CD14-positive monocyte (primary cell): Measurements from ENCODE around the gene RPS6KA2. TPM values are rescaled to one million over a fixed set of nuclear protein-coding genes. Genes with fewer than 3 reads are reported as not detected.

ENCODE experiments used
- DNase-seq, 3 donors: peaks; one replicate each; pipeline ENCODE4 v3.0.0-alpha.2; 2011 to 2022
- H2AFZ ChIP-seq: 2 replicates; pipeline ENCODE4 v1.6.0; 2012; ENCODE audit warnings: mild to moderate bottlenecking, low read depth, low read length, inconsistent platforms; ENCODE audit not compliant: insufficient read depth, poor library complexity, severe bottlenecking
- H3K27ac ChIP-seq, 2 donors: 1 replicate in 1 of 2; 2 replicates in 1 of 2; pipeline ENCODE4 v1.5.1; 2012 to 2013; ENCODE audit warnings: low read length in 2 of 2, control low read depth in 1 of 2, inconsistent platforms in 1 of 2, low read depth in 1 of 2, mild to moderate bottlenecking in 1 of 2
- H3K27me3 ChIP-seq, 2 donors: one replicate each; pipeline versions ENCODE4 v1.6.0 to v1.6.1; 2011 to 2013; ENCODE audit warnings: low read length in 2 of 2; ENCODE audit not compliant: control insufficient read depth in 2 of 2, insufficient read depth in 2 of 2
- H3K36me3 ChIP-seq, 2 donors: replicated peaks in 1 of 2; 1 replicate in 1 of 2; 2 replicates in 1 of 2; pipeline versions ENCODE4 v1.5.1 to v1.6.1; 2012 to 2013; ENCODE audit warnings: low read length in 2 of 2, control low read depth in 1 of 2, inconsistent platforms in 1 of 2, mild to moderate bottlenecking in 1 of 2; ENCODE audit not compliant: insufficient read depth in 2 of 2, control insufficient read depth in 1 of 2
- H3K4me1 ChIP-seq, 2 donors: 1 replicate in 1 of 2; 2 replicates in 1 of 2; pipeline versions ENCODE4 v1.5.1 to v1.6.1; 2012 to 2013; ENCODE audit warnings: low read length in 2 of 2, control low read depth in 1 of 2, inconsistent platforms in 1 of 2, mild to moderate bottlenecking in 1 of 2, moderate library complexity in 1 of 2; ENCODE audit not compliant: insufficient read depth in 2 of 2, control insufficient read depth in 1 of 2
- H3K4me2 ChIP-seq: replicated peaks from 2 replicates; pipeline ENCODE3; 2012; ENCODE audit warnings: low read length, moderate library complexity, mild to moderate bottlenecking; ENCODE audit not compliant: poor library complexity, severe bottlenecking; ENCODE audit errors: extremely low read depth
- H3K4me3 ChIP-seq, 3 experiments: fragments of 200-600 bp in 1 of 3; sonication (generic) in 1 of 3; replicated peaks in 1 of 3; 1 replicate in 2 of 3; 2 replicates in 1 of 3; pipeline ENCODE4 v1.5.1; 2011 to 2013; ENCODE audit warnings: low read length in 3 of 3, mild to moderate bottlenecking in 3 of 3, control low read depth in 2 of 3, low read depth in 2 of 3, inconsistent platforms in 1 of 3, moderate library complexity in 1 of 3
- H3K79me2 ChIP-seq: 2 replicates; pipeline ENCODE4 v1.6.0; 2012; ENCODE audit warnings: mild to moderate bottlenecking, control low read depth, inconsistent platforms, low read length, moderate library complexity; ENCODE audit not compliant: insufficient read depth
- H3K9ac ChIP-seq: 2 replicates; pipeline ENCODE4 v1.6.0; 2017; ENCODE audit warnings: low read length, mild to moderate bottlenecking; ENCODE audit not compliant: insufficient read depth, poor library complexity, severe bottlenecking
- H3K9me3 ChIP-seq, 2 donors: replicated peaks in 1 of 2; 1 replicate in 1 of 2; 2 replicates in 1 of 2; pipeline versions ENCODE4 v1.5.1 to v1.6.1; 2012 to 2013; ENCODE audit warnings: low read length in 2 of 2, control low read depth in 1 of 2; ENCODE audit not compliant: control insufficient read depth in 1 of 2, insufficient read depth in 1 of 2
- H4K20me1 ChIP-seq: 2 replicates; pipeline ENCODE4 v1.6.0; 2012; ENCODE audit warnings: mild to moderate bottlenecking, low read length, control low read depth, moderate library complexity; ENCODE audit not compliant: insufficient read depth
- H3K27ac Mint-ChIP-seq, 7 donors: one replicate each; pipeline ENCODE4 v1.8.0; 2020; ENCODE audit warnings: mild to moderate bottlenecking in 7 of 7, mixed read lengths in 7 of 7, moderate library complexity in 6 of 7, inconsistent platforms in 2 of 7
- H3K27me3 Mint-ChIP-seq, 3 donors: one replicate each; pipeline ENCODE4 v1.8.0; 2021 to 2022; ENCODE audit warnings: low read depth in 3 of 3, mild to moderate bottlenecking in 3 of 3, mixed read lengths in 3 of 3, moderate library complexity in 3 of 3, inconsistent platforms in 1 of 3
- H3K36me3 Mint-ChIP-seq, 2 donors: one replicate each; pipeline ENCODE4 v1.8.0; 2020; ENCODE audit warnings: mixed read lengths in 2 of 2, inconsistent platforms in 1 of 2, mild to moderate bottlenecking in 1 of 2
- H3K4me1 Mint-ChIP-seq: one replicate; pipeline ENCODE4 v1.8.0; 2020; ENCODE audit warnings: mild to moderate bottlenecking, mixed read lengths
- H3K4me3 Mint-ChIP-seq, 2 donors: one replicate each; pipeline ENCODE4 v1.8.0; 2020; ENCODE audit warnings: mild to moderate bottlenecking in 2 of 2, mixed read lengths in 2 of 2, moderate library complexity in 1 of 2
- H3K9me3 Mint-ChIP-seq, 7 donors: one replicate each; pipeline ENCODE4 v1.8.0; 2020 to 2022; ENCODE audit warnings: mixed read lengths in 7 of 7, mild to moderate bottlenecking in 6 of 7, moderate library complexity in 6 of 7, inconsistent platforms in 2 of 7
- CTCF ChIP-seq: fragments of 200-600 bp; IDR thresholded peaks from one replicate; pipeline ENCODE4 v1.8.0; 2022; ENCODE audit warnings: antibody characterized with exemption, mild to moderate bottlenecking
- WGBS: methylation state at CpG from one replicate; pipeline ENCODE4 v1.1.5; 2013; ENCODE audit warnings: missing lambda C conversion rate; ENCODE audit not compliant: insufficient coverage; 5-methylcytosine and 5-hydroxymethylcytosine counted together
- intact Hi-C, 2 donors: fragments of 100-400 bp; cut with micrococcal nuclease; formaldehyde crosslinking; loops; one replicate each; pipeline versions ENCODE4 v1.15.0 to v1.15.1; 2023
- polyA plus RNA-seq, 3 donors: library from polyadenylated mRNA; depleted of rRNA in 1 of 3; unstranded in 2 of 3; stranded (reverse) in 1 of 3; fragments of 300-500 nt in 2 of 3; fragments of >200 nt in 1 of 3; fragmentation: Illumina TruSeq in 2 of 3; gene quantifications; 1 replicate in 2 of 3; 2 replicates in 1 of 3; pipeline ENCODE4 v1.2.3, GENCODE V29; 2012 to 2021

The RPS6KA2 gene
- polyA plus RNA-seq, 3 donors: 1.4 to 3.1 (median 1.9) TPM

GRCh38 chr6:166662690-166663089 is 35.6 kb upstream of the RPS6KA2 start:
- Histone ChIP-seq H3K9ac (no peak overlapping the region), H3K9me3 (no peaks in the 10 kb centered on the region), H4K20me1 (no peaks in the 10 kb centered on the region), H3K27ac (no peak overlapping the region), H3K79me2 (no peaks in the 10 kb centered on the region), H3K4me1 (peaks cover 4 to 6% of the 10 kb centered on the region in 2 donors), H3K36me3 (no peaks in the 10 kb centered on the region), H2AFZ (no peak overlapping the region), H3K4me3 (no peak overlapping the region), H3K4me2 (no peak overlapping the region), H3K27me3 (no peaks in the 10 kb centered on the region)
- DNase-seq: peak; percentile 2 to 32 (median 3)
- TF ChIP-seq CTCF: no peak
- peaks cover 0 to 3% (median 0%) of the 10 kb centered on the region in 7 donors for H3K9me3 Mint-ChIP-seq
- WGBS: 81% methylated on average over 11 of the region's 11 CpGs
- peaks cover 11% of the 10 kb centered on the region for H3K4me1 Mint-ChIP-seq
- intact Hi-C loops: no loop called here
- no peaks in the 10 kb centered on the region for H3K36me3 Mint-ChIP-seq
- peaks cover 4 to 11% (median 6%) of the 10 kb centered on the region in 3 donors for H3K27me3 Mint-ChIP-seq
- peak overlapping the region in 1 of 2 donors; percentile 16 for H3K4me3 Mint-ChIP-seq
- H3K27ac Mint-ChIP-seq: no peak overlapping the region

GRCh38 chr6:166661327-166662085 is 34.5 kb upstream of the RPS6KA2 start:
- H3K9me3 ChIP-seq: no peaks in the 10 kb centered on the region
- no peak for TF ChIP-seq CTCF
- DNase-seq: no peak
- no CpG with 5 or more reads among the region's 12 CpGs for WGBS
- H3K4me1 ChIP-seq: peaks cover 12 to 16% of the 10 kb centered on the region in 2 donors
- no peak overlapping the region for H3K4me3 ChIP-seq
- no peaks in the 10 kb centered on the region for H3K36me3 ChIP-seq
- H3K27me3 ChIP-seq: peaks cover 0 to 5% of the 10 kb centered on the region in 2 donors
- Mint-ChIP-seq H3K27me3 (peaks cover 4 to 15% (median 11%) of the 10 kb centered on the region in 3 donors), H3K36me3 (no peaks in the 10 kb centered on the region), H3K9me3 (peaks cover 0 to 4% (median under 1%) of the 10 kb centered on the region in 7 donors), H3K27ac (no peak overlapping the region), H3K4me1 (peaks cover 21% of the 10 kb centered on the region), H3K4me3 (no peak overlapping the region)
- no peak overlapping the region for H3K9ac ChIP-seq
- H3K27ac ChIP-seq: no peak overlapping the region
- no peaks in the 10 kb centered on the region for H3K79me2 ChIP-seq
- intact Hi-C loops: no loop called here
- H2AFZ ChIP-seq: no peak overlapping the region
- no peaks in the 10 kb centered on the region for H4K20me1 ChIP-seq
- H3K4me2 ChIP-seq: no peak overlapping the region
